HepG2 (cell line): Measurements from ENCODE around the gene JMY. TPM values are rescaled to one million over a fixed set of nuclear protein-coding genes. Genes with fewer than 3 reads are reported as not detected.

Experiments
- BCL3 ChIP-seq: sonication (generic); formaldehyde crosslinking; IDR thresholded peaks from 2 replicates; pipeline ENCODE4 v1.5.1; 2020; ENCODE audit warnings: mild to moderate bottlenecking, missing genetic modification reagents, moderate library complexity
- GATAD2A ChIP-seq: IDR thresholded peaks from 2 replicates; pipeline ENCODE4 v1.6.1; 2016
- KDM5A ChIP-seq: fragments of 200-600 bp; sonication (generic); IDR thresholded peaks from 2 replicates; pipeline ENCODE4 v1.7.0; 2018; ENCODE audit warnings: antibody characterized with exemption, mild to moderate bottlenecking, low read length, borderline replicate concordance
- MYC ChIP-seq: sonication (generic); formaldehyde crosslinking; IDR thresholded peaks from 2 replicates; pipeline ENCODE4 v1.9.0; 2021; ENCODE audit warnings: missing genetic modification reagents, borderline replicate concordance
- NCOR1 ChIP-seq: fragments of 200-600 bp; sonication (generic); IDR thresholded peaks from 2 replicates; pipeline ENCODE4 v1.7.0; 2017; ENCODE audit warnings: antibody characterized with exemption, low read length, borderline replicate concordance
- NFATC3 ChIP-seq: sonication (generic); formaldehyde crosslinking; IDR thresholded peaks from 2 replicates; pipeline ENCODE4 v1.5.1; 2020; ENCODE audit warnings: mild to moderate bottlenecking, missing genetic modification reagents
- SIX1 ChIP-seq: sonication (generic); formaldehyde crosslinking; IDR thresholded peaks from 2 replicates; pipeline ENCODE4 v1.4.0; 2020; ENCODE audit warnings: missing genetic modification reagents, borderline replicate concordance
- TBX2 ChIP-seq: sonication (generic); formaldehyde crosslinking; IDR thresholded peaks from 2 replicates; pipeline ENCODE4 v1.5.0; 2020; ENCODE audit warnings: missing genetic modification reagents, mild to moderate bottlenecking, borderline replicate concordance
- ZBTB2 ChIP-seq: sonication (generic); formaldehyde crosslinking; IDR thresholded peaks from 2 replicates; pipeline ENCODE4 v1.8.0; 2022; ENCODE audit warnings: low read depth, missing genetic modification reagents
- ZFP36L1 ChIP-seq: sonication (generic); formaldehyde crosslinking; IDR thresholded peaks from 2 replicates; pipeline ENCODE4 v1.8.0; 2022; ENCODE audit warnings: mild to moderate bottlenecking, missing genetic modification reagents, moderate library complexity
- ZFP91 ChIP-seq: sonication (generic); formaldehyde crosslinking; IDR thresholded peaks from 2 replicates; pipeline ENCODE4 v1.9.0; 2022; ENCODE audit warnings: missing genetic modification reagents, mild to moderate bottlenecking, borderline replicate concordance
- ZNF3 ChIP-seq: IDR thresholded peaks from 2 replicates; pipeline ENCODE4 v1.7.0; 2017; ENCODE audit warnings: inconsistent platforms
- ZNF333 ChIP-seq: sonication (generic); formaldehyde crosslinking; IDR thresholded peaks from 2 replicates; pipeline ENCODE4 v1.4.0; 2020; ENCODE audit warnings: mild to moderate bottlenecking, missing genetic modification reagents, borderline replicate concordance
- ZNF407 ChIP-seq: sonication (generic); formaldehyde crosslinking; IDR thresholded peaks from one replicate; pipeline ENCODE4 v1.5.1; 2020; ENCODE audit warnings: mild to moderate bottlenecking, missing genetic modification reagents; ENCODE audit errors: not compliant biosample characterization
- ZNF75D ChIP-seq: sonication (generic); formaldehyde crosslinking; IDR thresholded peaks from 2 replicates; pipeline ENCODE4 v1.8.1; 2023; ENCODE audit warnings: missing genetic modification reagents, mild to moderate bottlenecking, borderline replicate concordance
- ZNF768 ChIP-seq: sonication (generic); formaldehyde crosslinking; IDR thresholded peaks from 2 replicates; pipeline ENCODE4 v1.4.0; 2020; ENCODE audit warnings: missing genetic modification reagents
- polyA plus RNA-seq, 8 experiments: library from polyadenylated mRNA; depleted of rRNA in 3 of 8; stranded (reverse) in 7 of 8; unstranded in 1 of 8; fragments of >200 nt; fragmentation: Illumina TruSeq in 4 of 8; extraction: Trizol in 4 of 8; gene quantifications; 2 replicates each; pipeline versions ENCODE4 v1.2.1 to v1.2.3, GENCODE V29; 2011 to 2016; ENCODE audit warnings: low read depth in 4 of 8, missing spikeins in 1 of 8, mixed read lengths in 1 of 8; ENCODE audit not compliant: insufficient read depth in 1 of 8
- total RNA-seq, 5 experiments: library from RNA; depleted of rRNA; stranded (reverse); fragments of >200 nt; fragmentation: Illumina TruSeq; extraction: Trizol; gene quantifications; 2 replicates each; pipeline ENCODE4 v1.2.3, GENCODE V29; 2016; ENCODE audit warnings: low read depth in 1 of 5

JMY gene
- total and polyA plus RNA-seq, 2 of the 13 experiments (the other 11 are each of a cell fraction or from before 2014, with no cell fraction given) = 4.0 to 4.2 TPM

- TF ChIP-seq ZFP36L1 (0 out of 2 replicates have a peak, but pooled peaks have one; percentile 45), ZNF3 (CRISPR knock-in tag) (no peak), ZNF333 (CRISPR knock-in tag) (no peak), ZNF768 (CRISPR knock-in tag) (peak; percentile 50; the same call in 1 of the 2 replicates), ZBTB2 (CRISPR knock-in tag) (no peak), ZNF75D (CRISPR knock-in tag) (no peak), KDM5A (no peak), MYC (CRISPR knock-in tag) (peak; percentile 21; the same call in 1 of the 2 replicates), ZFP91 (CRISPR knock-in tag) (peak; percentile 55; the same call in 1 of the 2 replicates), ZNF407 (peak; percentile 49), TBX2 (CRISPR knock-in tag) (no peak), SIX1 (CRISPR knock-in tag) (no peak), BCL3 (peak; percentile 24; the same call in 1 of the 2 replicates), NCOR1 (no peak), GATAD2A (CRISPR knock-in tag) (no peak), NFATC3 (CRISPR knock-in tag) (no peak)
Observed at GRCh38 chr5:79236970-79237739, 1.2 kb downstream of the JMY start (continued).
